GM10266 (cell line): ENCODE measurements around the gene PDE3A.

Experiments used
- DNase-seq: peaks from one replicate; pipeline ENCODE4 v3.0.0; 2012; ENCODE audit errors: extremely low spot score
- CTCF ChIP-seq: IDR thresholded peaks from 2 replicates; pipeline ENCODE4 v1.5.1; 2012; ENCODE audit warnings: mild to moderate bottlenecking, low read depth; ENCODE audit not compliant: control insufficient read depth, insufficient read depth; ENCODE audit errors: missing control alignments

Gene PDE3A

GRCh38 chr12:20423557-20423956 is 55.2 kb downstream of the PDE3A start:
- TF ChIP-seq CTCF, result no peak

GRCh38 chr12:20424841-20425240 is 56.5 kb downstream of the PDE3A start:
- no peak for DNase-seq
- TF ChIP-seq CTCF, result no peak

More at GRCh38 chr12:20423557-20423956, 55.2 kb downstream of the PDE3A start:
- no peak for DNase-seq

GRCh38 chr12:20426191-20426590 is 57.9 kb downstream of the PDE3A start:
- TF ChIP-seq CTCF, result no peak
- no peak for DNase-seq

GRCh38 chr12:20426957-20427356 is 58.6 kb downstream of the PDE3A start:
- DNase-seq, result no peak
- TF ChIP-seq CTCF, result no peak

GRCh38 chr12:20429852-20430251 is 61.5 kb downstream of the PDE3A start:
- DNase-seq, result no peak
- no peak for TF ChIP-seq CTCF

- DNase-seq, result no peak
- no peak for TF ChIP-seq CTCF
Measured at GRCh38 chr12:20432290-20432689, 64.0 kb downstream of the PDE3A start.

- TF ChIP-seq CTCF, result no peak
- DNase-seq, result no peak
Measured at GRCh38 chr12:20434996-20435395, 66.7 kb downstream of the PDE3A start.

- no peak for TF ChIP-seq CTCF
- no peak for DNase-seq
Measured at GRCh38 chr12:20436316-20436715, 68.0 kb downstream of the PDE3A start.
